GM18951 (cell line): ENCODE measurements around the gene NOXO1.
"Not testable (repeated sequence)": the region's sequence is repeated elsewhere in the genome, so short reads cannot be mapped to it uniquely, and the experiment has no call there.

Source experiments
- POLR2A ChIP-seq: IDR thresholded peaks from 4 replicates; pipeline ENCODE4 v1.6.1; 2011; ENCODE audit warnings: mild to moderate bottlenecking; ENCODE audit not compliant: insufficient read length, insufficient read depth; ENCODE audit errors: extremely low read depth
- in situ Hi-C: fragments of 300-500 bp; cut with MboI; formaldehyde crosslinking; loops from one replicate; pipeline ENCODE4 v1.12.0; 2022; ENCODE audit warnings: low sequenced_read_pairs, mixed read lengths, inconsistent platforms; ENCODE audit not compliant: unreplicated experiment

Gene NOXO1

GRCh38 chr16:1963806-1964505 is 17.3 kb downstream of the NOXO1 start:
- no peak for TF ChIP-seq POLR2A
- in situ Hi-C loops = no loop called here

DNA sequence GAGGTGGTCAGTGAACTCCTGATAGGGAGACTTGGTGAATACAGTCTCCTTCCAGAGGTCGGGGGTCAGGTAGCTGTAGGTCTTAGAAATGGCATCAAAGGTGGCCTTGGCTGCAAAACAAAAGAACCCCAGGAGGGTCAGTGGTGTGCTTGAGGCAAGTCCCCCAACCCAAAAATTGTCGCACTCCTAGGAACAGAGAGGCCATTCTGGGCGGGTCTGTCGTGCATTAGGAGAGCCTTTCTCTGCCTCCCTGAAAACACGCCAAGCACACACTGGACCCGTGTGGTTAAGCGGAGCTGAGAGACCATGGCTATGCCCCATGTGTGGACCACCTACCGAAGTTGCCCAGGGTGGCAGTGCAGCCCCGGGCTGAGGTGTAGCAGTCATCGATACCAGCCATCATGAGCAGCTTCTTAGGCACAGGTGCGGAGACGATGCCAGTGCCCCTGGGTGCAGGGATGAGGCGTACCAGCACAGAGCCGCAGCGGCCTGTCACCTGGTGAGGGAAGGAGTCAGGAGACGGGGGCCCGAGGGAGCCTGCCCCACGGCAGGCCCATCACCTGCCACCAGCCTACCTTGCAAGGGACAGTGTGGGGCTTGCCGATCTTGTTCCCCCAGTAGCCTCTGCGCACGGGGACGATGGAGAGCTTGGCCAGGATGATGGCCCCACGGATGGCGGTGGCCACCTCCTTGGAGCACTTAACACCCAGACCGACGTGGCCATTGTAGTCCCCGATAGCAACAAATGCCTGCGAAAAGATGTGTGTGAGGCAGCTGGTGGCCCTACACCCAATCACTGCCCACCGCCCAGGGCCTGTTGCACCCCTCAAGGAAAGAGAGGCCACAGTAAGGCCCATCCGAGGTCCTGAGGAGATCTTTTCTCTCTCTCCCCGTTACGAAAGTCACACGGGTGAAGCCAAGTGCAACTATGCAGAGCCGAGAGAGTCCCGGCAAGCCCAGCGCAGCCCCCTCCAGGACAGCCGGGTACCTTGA is 18.8 kb downstream of the NOXO1 start:
- TF ChIP-seq POLR2A = peak; percentile 35
- in situ Hi-C loops = not testable (repeated sequence)

DNA sequence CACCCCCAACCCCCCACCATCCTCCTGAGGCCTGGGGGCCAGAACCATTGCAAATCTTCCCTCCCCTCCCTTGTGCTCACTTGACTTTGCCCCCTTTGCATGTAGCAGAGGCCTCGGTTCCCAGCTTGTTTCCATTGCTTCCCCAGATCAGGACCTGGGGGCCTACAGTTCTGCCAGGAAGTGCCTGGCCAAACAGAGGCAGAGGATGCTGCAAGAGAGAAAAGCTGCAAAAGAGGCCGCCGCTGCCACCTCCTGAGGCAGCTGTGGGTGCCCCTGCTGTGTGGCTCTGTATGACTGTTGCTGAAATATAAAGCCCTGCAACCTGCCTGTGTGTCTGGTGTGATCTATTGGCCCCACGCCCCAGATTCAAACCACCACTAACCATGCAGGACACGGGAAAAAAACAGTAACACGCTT is 19.6 kb downstream of the NOXO1 start:
- in situ Hi-C loops = no loop called here
- no peak for TF ChIP-seq POLR2A

DNA sequence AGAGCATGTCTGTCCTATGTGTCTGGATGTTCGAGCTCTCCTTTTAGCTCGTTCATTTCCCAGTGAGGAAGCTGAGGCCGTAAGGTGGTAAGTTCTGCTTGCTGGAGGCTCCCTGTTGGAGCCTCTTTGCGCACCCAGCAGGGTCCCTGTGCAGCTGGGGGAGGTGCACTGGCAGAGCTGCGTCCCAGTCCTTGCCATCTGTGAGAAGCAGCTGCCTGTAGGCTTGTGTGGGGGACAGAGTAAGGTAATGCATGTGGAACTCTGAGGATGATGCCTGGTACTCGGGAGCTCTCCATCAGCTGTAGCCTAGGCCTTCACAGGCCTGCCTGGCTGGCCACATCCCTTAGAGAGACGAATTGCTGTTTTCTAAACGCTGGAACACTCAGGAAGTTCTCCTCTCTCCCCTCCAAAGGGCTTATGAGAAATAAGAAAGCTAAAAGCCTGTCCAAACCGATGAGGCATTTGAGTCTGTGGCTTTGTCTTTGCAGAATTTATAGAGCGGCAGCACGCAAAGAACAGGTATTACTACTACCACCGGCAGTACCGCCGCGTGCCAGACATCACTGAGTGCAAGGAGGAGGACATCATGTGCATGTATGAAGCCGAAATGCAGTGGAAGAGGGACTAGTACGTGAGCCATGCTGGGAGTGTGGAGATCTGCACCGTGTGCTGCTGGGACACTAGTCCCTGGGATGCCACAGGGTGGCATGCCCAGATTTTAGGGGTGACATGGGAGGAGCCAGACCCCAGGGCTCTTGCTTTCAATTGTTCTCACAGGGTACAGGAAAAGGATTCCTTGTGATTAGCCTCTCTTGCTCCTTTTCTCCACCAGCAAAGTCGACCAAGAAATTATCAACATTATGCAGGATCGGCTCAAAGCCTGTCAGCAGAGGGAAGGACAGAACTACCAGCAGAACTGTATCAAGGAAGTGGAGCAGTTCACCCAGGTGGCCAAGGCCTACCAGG is 20.3 kb downstream of the NOXO1 start:
- peak; percentile 54 for TF ChIP-seq POLR2A
- in situ Hi-C loops = no loop called here

DNA sequence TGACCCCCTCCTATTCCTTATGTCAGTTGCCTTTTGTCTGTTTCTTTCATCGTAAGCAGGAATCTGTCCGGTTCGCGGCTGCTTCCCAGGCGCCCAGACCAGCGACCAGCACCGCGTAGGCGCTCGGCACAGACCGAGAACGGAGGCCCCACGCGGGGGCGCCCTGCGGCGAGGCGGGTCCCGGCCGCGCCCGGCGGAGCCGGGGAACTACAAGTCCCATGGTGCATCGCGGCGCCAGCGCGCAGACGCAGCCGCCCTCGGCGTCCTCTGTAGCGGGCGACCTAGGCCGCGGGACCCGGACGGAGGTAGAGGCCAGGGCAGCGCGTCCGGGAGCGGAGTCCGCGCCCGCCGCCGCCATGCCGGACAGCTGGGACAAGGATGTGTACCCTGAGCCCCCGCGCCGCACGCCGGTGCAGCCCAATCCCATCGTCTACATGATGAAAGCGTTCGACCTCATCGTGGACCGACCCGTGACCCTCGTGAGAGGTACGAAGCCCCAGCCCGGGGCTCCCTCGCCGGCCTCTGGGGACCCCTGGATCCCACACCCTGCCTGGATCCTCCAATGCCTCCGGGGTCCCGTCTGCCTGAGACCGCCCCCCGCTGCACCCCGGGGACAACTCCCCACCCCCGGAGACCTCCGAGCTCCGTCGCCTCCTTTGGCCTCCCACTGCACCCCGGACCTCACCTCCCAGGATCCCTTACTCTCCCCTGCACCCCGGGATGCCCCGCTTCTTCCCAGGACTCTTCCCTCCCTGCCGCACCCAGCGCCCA is 21.8 kb downstream of the NOXO1 start, which contains the start of gene NDUFB10:
Gene NDUFB10 (plus strand): TSS at position 270 of the 771 bp plus-strand sequence. CDS start 87 bp downstream, at position 357.
- peak; percentile 92 for TF ChIP-seq POLR2A
- in situ Hi-C loops = no loop called here

- in situ Hi-C loops = no loop called here
- TF ChIP-seq POLR2A = no peak
Measured at GRCh38 chr16:1958715-1959268, 22.5 kb downstream of the NOXO1 start.

GRCh38 chr16:1958143-1958491 is 23.2 kb downstream of the NOXO1 start:
- in situ Hi-C loops = not testable (repeated sequence)

- in situ Hi-C loops = not testable (repeated sequence)
Measured at GRCh38 chr16:1957434-1958142, 23.7 kb downstream of the NOXO1 start.

DNA sequence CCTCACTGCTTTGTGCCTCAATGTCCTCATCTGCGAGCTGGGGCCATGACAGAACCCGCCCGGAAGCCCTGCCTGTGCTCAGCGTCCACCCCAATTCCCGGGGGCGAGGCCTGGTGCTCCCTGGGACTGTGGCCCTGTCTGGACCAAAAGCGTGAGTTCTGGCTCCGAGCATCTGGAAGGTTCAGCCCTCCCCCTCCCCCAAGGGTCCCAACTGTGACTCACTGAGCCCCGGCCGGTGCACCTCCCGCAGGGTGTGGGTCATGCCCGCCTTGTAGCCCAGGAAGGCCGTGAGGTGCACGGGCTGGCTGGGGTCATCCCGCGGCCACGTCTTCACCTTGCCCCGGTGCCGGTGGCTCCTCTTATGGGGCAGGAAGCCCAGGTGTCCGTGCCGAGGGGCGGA is 27.5 kb downstream of the NOXO1 start:
- in situ Hi-C loops = no loop called here
- TF ChIP-seq POLR2A = no peak

GRCh38 chr16:1950559-1950958 is 30.7 kb downstream of the NOXO1 start:
- in situ Hi-C loops = no loop called here
- TF ChIP-seq POLR2A = no peak

DNA sequence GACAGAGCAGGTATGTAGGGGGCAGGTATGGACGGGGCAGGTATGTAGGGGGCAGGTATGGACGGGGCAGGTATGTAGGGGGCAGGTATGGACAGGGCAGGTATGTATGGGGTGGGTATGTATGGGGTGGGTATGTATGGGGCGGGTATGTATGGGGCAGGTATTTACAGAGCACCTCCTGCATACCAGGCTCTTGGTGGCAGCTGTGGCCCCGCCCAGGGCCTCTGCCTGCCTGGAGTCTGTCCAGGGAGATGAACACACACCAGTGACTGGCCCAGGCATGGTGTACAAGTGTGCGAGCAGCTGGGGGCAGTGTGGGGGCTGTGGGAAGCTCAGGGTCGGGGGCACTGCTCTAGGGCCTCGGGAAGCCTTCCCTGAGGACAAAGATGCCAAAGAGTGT is 31.2 kb downstream of the NOXO1 start:
- in situ Hi-C loops = no loop called here
- TF ChIP-seq POLR2A = no peak
